Ishikawa (cell line): ENCODE data around the gene CEACAM20.

Experiments
- CEBPB ChIP-seq: IDR thresholded peaks from 2 replicates; pipeline ENCODE4 v1.6.1; 2012
- CREB1 ChIP-seq: IDR thresholded peaks from 2 replicates; pipeline ENCODE4 v1.6.1; 2012; ENCODE audit warnings: low read depth
- EGR1 ChIP-seq: IDR thresholded peaks from 2 replicates; pipeline ENCODE4 v1.6.1; 2012
- EP300 ChIP-seq: IDR thresholded peaks from 2 replicates; pipeline ENCODE4 v1.6.1; 2012; ENCODE audit warnings: borderline replicate concordance
- FOXM1 ChIP-seq: IDR thresholded peaks from 2 replicates; pipeline ENCODE4 v1.6.1; 2012; ENCODE audit warnings: low read depth, borderline replicate concordance
- NFIC ChIP-seq: IDR thresholded peaks from 2 replicates; pipeline ENCODE4 v1.6.1; 2012
- RAD21 ChIP-seq: IDR thresholded peaks from 2 replicates; pipeline ENCODE4 v1.6.1; 2012; ENCODE audit warnings: low read depth
- TAF1 ChIP-seq: IDR thresholded peaks from 2 replicates; pipeline ENCODE4 v1.6.1; 2012; ENCODE audit warnings: low read depth, mild to moderate bottlenecking
- TCF12 ChIP-seq: IDR thresholded peaks from 2 replicates; pipeline ENCODE4 v1.6.1; 2012; ENCODE audit warnings: low read depth
- TEAD4 ChIP-seq: IDR thresholded peaks from 2 replicates; pipeline ENCODE4 v1.6.1; 2012
- YY1 ChIP-seq: IDR thresholded peaks from 2 replicates; pipeline ENCODE4 v1.6.1; 2012; ENCODE audit warnings: low read depth
- ZBTB7A ChIP-seq: IDR thresholded peaks from 2 replicates; pipeline ENCODE4 v1.6.1; 2012; ENCODE audit warnings: low read depth
- TF ChIP-seq, protein P1 (sequence below): IDR thresholded peaks from 2 replicates; pipeline ENCODE4 v1.6.1; 2012
- TF ChIP-seq, protein P2 (sequence below): IDR thresholded peaks from 2 replicates; pipeline ENCODE4 v1.6.1; 2012
- TF ChIP-seq, protein P3 (sequence below): IDR thresholded peaks from 2 replicates; pipeline ENCODE4 v1.6.1; 2012; ENCODE audit warnings: low read depth, mild to moderate bottlenecking

CEACAM20 gene

GRCh38 chr19:44540736-44541135 is 11.3 kb upstream of the CEACAM20 start:
- TF ChIP-seq NFIC (no peak), EP300 (no peak), RAD21 (no peak), EGR1 (no peak), YY1 (no peak), TAF1 (no peak), FOXM1 (no peak), CEBPB (no peak)
- TF ChIP-seq, protein P1, sequence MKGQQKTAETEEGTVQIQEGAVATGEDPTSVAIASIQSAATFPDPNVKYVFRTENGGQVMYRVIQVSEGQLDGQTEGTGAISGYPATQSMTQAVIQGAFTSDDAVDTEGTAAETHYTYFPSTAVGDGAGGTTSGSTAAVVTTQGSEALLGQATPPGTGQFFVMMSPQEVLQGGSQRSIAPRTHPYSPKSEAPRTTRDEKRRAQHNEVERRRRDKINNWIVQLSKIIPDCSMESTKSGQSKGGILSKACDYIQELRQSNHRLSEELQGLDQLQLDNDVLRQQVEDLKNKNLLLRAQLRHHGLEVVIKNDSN, result no peak
- TF ChIP-seq, protein P2, sequence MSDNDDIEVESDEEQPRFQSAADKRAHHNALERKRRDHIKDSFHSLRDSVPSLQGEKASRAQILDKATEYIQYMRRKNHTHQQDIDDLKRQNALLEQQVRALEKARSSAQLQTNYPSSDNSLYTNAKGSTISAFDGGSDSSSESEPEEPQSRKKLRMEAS, result no peak

- TF ChIP-seq CEBPB (no peak), ZBTB7A (no peak), TCF12 (no peak), EP300 (no peak)
- TF ChIP-seq, protein P2, result no peak
These were observed 10.5 kb upstream of the CEACAM20 start for GRCh38 chr19:44539991-44540390.

GRCh38 chr19:44539236-44539826 is 9.9 kb upstream of the CEACAM20 start:
- TF ChIP-seq, protein P1, result no peak
- TF ChIP-seq TAF1 (no peak), TEAD4 (no peak), CREB1 (no peak), EGR1 (no peak), YY1 (no peak), TCF12 (no peak), ZBTB7A (no peak)
- TF ChIP-seq, protein P2, result no peak

DNA sequence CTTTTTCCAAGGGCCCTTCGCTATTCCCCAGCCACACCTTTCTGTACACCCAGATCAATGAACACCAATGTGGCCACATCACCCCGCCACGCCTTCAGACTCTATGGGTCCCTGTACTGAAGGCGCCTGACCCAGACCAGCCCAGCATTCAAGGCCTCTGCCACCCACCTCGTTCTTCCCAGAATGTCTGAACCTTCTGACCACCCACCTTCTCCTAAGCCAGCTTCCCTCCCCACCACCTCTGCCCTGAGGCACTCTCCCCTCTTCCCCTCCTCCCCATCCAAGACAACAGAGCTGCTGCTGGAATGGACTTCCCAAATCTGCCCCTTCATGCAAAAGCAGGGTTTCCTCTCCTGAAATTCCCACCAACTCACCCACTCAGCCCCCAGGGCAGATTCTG is 3.3 kb upstream of the CEACAM20 start:
- TF ChIP-seq RAD21, result no peak
- TF ChIP-seq FOXM1, result no peak
- TF ChIP-seq CREB1, result no peak
- TF ChIP-seq TAF1, result no peak
- TF ChIP-seq CEBPB, result no peak
- TF ChIP-seq TEAD4, result no peak
- no peak for TF ChIP-seq EP300
- TF ChIP-seq, protein P1, result no peak
- TF ChIP-seq, protein P2, result no peak
- TF ChIP-seq, protein P3, sequence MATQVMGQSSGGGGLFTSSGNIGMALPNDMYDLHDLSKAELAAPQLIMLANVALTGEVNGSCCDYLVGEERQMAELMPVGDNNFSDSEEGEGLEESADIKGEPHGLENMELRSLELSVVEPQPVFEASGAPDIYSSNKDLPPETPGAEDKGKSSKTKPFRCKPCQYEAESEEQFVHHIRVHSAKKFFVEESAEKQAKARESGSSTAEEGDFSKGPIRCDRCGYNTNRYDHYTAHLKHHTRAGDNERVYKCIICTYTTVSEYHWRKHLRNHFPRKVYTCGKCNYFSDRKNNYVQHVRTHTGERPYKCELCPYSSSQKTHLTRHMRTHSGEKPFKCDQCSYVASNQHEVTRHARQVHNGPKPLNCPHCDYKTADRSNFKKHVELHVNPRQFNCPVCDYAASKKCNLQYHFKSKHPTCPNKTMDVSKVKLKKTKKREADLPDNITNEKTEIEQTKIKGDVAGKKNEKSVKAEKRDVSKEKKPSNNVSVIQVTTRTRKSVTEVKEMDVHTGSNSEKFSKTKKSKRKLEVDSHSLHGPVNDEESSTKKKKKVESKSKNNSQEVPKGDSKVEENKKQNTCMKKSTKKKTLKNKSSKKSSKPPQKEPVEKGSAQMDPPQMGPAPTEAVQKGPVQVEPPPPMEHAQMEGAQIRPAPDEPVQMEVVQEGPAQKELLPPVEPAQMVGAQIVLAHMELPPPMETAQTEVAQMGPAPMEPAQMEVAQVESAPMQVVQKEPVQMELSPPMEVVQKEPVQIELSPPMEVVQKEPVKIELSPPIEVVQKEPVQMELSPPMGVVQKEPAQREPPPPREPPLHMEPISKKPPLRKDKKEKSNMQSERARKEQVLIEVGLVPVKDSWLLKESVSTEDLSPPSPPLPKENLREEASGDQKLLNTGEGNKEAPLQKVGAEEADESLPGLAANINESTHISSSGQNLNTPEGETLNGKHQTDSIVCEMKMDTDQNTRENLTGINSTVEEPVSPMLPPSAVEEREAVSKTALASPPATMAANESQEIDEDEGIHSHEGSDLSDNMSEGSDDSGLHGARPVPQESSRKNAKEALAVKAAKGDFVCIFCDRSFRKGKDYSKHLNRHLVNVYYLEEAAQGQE, result no peak
- TF ChIP-seq EGR1, result no peak
- TF ChIP-seq YY1, result no peak
- TF ChIP-seq NFIC, result no peak
- no peak for TF ChIP-seq ZBTB7A

DNA sequence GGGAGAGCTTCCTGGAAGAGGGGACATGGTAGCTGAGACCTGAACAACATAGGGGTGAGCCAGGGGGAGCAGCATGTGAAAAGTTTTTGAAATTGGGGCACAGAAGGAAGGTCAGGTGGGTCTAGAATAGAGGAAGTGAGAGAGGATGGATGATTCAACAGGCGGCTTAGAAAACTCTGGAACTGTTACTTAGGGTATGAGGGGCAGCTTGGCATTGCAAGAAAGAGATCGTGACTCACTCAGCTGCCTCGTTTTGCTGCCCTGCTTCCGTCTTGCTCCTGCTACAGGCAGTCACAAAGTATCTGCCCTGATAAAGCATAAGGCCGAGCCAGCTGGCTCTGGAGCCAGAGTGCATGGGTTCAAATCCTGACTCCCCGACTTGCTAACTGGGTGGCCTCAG is 1.3 kb upstream of the CEACAM20 start:
- no peak for TF ChIP-seq FOXM1
- TF ChIP-seq TCF12, result no peak
- TF ChIP-seq, protein P2, result no peak

DNA sequence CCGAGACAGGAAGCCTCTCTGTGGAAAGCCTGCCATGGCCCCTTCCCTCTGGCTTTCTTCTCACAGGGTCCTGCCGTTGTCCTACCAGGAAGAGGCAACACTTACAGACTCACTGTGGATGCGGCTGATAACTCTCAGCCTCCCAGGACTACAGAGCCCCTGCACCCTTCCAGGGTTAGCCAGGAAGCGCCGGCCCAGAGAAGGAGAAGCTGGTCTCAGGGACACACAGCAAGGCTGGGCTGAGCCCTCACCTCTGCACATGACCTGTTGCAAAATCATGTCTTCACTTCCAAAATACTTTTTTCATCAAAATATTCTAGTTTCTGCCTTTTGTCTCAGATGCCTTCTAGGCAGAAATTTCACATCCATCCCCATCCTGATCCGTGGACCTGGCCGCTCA is 1.9 kb downstream of the CEACAM20 start:
- TF ChIP-seq YY1, result no peak
- TF ChIP-seq RAD21, result no peak
- TF ChIP-seq, protein P3, result no peak
- TF ChIP-seq, protein P2, result no peak
- TF ChIP-seq TAF1, result no peak
- no peak for TF ChIP-seq CEBPB
- no peak for TF ChIP-seq EP300
- TF ChIP-seq CREB1, result no peak
- no peak for TF ChIP-seq TEAD4
- TF ChIP-seq ZBTB7A, result no peak
- TF ChIP-seq, protein P1, result no peak
- no peak for TF ChIP-seq FOXM1
- no peak for TF ChIP-seq TCF12
- TF ChIP-seq NFIC, result no peak
- TF ChIP-seq EGR1, result no peak
